H9 (cell line): ENCODE results near the gene ZBTB20. TPM values are rescaled to one million over a fixed set of nuclear protein-coding genes. Genes with fewer than 3 reads are reported as not detected.

ENCODE experiments used
- DNase-seq: peaks from one replicate; pipeline ENCODE4 v3.0.0-alpha.2; 2017
- H2AFZ ChIP-seq: one replicate; pipeline ENCODE4 v1.6.1; 2013; ENCODE audit warnings: mild to moderate bottlenecking, low read length, control low read depth, moderate library complexity
- H2AK5ac ChIP-seq: 2 replicates; pipeline ENCODE4 v1.6.1; 2013; ENCODE audit warnings: low read length, control low read depth, mixed read lengths; ENCODE audit not compliant: insufficient read length
- H2BK120ac ChIP-seq: one replicate; pipeline ENCODE4 v1.6.1; 2013; ENCODE audit warnings: low read depth, mild to moderate bottlenecking, low read length, control low read depth, inconsistent platforms; ENCODE audit not compliant: poor library complexity, severe bottlenecking
- H2BK12ac ChIP-seq: 2 replicates; pipeline ENCODE4 v1.6.1; 2013; ENCODE audit warnings: low read length, control low read depth, mixed read lengths, low read depth; ENCODE audit not compliant: insufficient read length
- H2BK15ac ChIP-seq: 2 replicates; pipeline ENCODE4 v1.6.1; 2013; ENCODE audit warnings: low read depth, low read length, control low read depth
- H2BK20ac ChIP-seq: one replicate; pipeline ENCODE4 v1.6.1; 2013; ENCODE audit warnings: low read depth, mild to moderate bottlenecking, low read length, control low read depth, inconsistent platforms; ENCODE audit not compliant: poor library complexity, severe bottlenecking
- H2BK5ac ChIP-seq: 2 replicates; pipeline ENCODE4 v1.6.1; 2013; ENCODE audit warnings: low read length, control low read depth, mixed read lengths; ENCODE audit not compliant: insufficient read length
- H3K14ac ChIP-seq: 2 replicates; pipeline ENCODE4 v1.6.1; 2013; ENCODE audit warnings: low read length, control low read depth; ENCODE audit not compliant: insufficient read depth
- H3K18ac ChIP-seq: 2 replicates; pipeline ENCODE4 v1.6.1; 2013; ENCODE audit warnings: low read depth, mild to moderate bottlenecking, mixed read lengths, low read length, control low read depth; ENCODE audit not compliant: insufficient read length
- H3K23ac ChIP-seq: 2 replicates; pipeline ENCODE4 v1.6.1; 2013; ENCODE audit warnings: low read length, control low read depth, mixed read lengths, low read depth; ENCODE audit not compliant: insufficient read length
- H3K23me2 ChIP-seq: 2 replicates; pipeline ENCODE4 v1.6.1; 2013; ENCODE audit warnings: low read depth, mild to moderate bottlenecking, mixed read lengths, low read length, control low read depth; ENCODE audit not compliant: insufficient read length, poor library complexity, severe bottlenecking
- H3K27ac ChIP-seq: 2 replicates; pipeline ENCODE4 v1.5.1; 2013; ENCODE audit warnings: low read length, control low read depth, mixed read lengths, low read depth; ENCODE audit not compliant: insufficient read length
- H3K27me3 ChIP-seq: 2 replicates; pipeline ENCODE4 v1.6.1; 2013; ENCODE audit warnings: low read length, control low read depth, inconsistent platforms; ENCODE audit not compliant: insufficient read depth
- H3K4ac ChIP-seq: 2 replicates; pipeline ENCODE4 v1.6.1; 2013; ENCODE audit warnings: low read depth, mild to moderate bottlenecking, control low read depth, inconsistent platforms, low read length, moderate library complexity
- H3K4me1 ChIP-seq: 2 replicates; pipeline ENCODE4 v1.6.1; 2013; ENCODE audit warnings: low read length, control low read depth, inconsistent platforms; ENCODE audit not compliant: insufficient read depth
- H3K4me2 ChIP-seq: 2 replicates; pipeline ENCODE4 v1.6.1; 2013; ENCODE audit warnings: low read length, control low read depth, mixed read lengths; ENCODE audit not compliant: insufficient read length, insufficient read depth
- H3K56ac ChIP-seq: 2 replicates; pipeline ENCODE4 v1.6.1; 2013; ENCODE audit warnings: low read depth, mild to moderate bottlenecking, mixed read lengths, low read length, control low read depth; ENCODE audit not compliant: insufficient read length
- H3K79me1 ChIP-seq: 2 replicates; pipeline ENCODE4 v1.6.1; 2013; ENCODE audit warnings: low read depth, mild to moderate bottlenecking, moderate library complexity, low read length, control low read depth, inconsistent platforms; ENCODE audit not compliant: insufficient read depth, poor library complexity, severe bottlenecking
- H3K79me2 ChIP-seq: 2 replicates; pipeline ENCODE4 v1.6.1; 2013; ENCODE audit warnings: low read length, control low read depth, inconsistent platforms; ENCODE audit not compliant: insufficient read depth
- H3K9ac ChIP-seq: 2 replicates; pipeline ENCODE4 v1.6.1; 2013; ENCODE audit warnings: low read length, control low read depth, mixed read lengths; ENCODE audit not compliant: insufficient read length; ENCODE audit errors: extremely low read depth
- H3K9me3 ChIP-seq: one replicate; pipeline ENCODE4 v1.6.1; 2013; ENCODE audit warnings: low read depth, low read length, inconsistent platforms; ENCODE audit not compliant: control insufficient read depth
- H3T11ph ChIP-seq: one replicate; pipeline ENCODE4 v1.6.1; 2013; ENCODE audit warnings: mild to moderate bottlenecking, low read length, control low read depth, inconsistent platforms
- H4K20me1 ChIP-seq: one replicate; pipeline ENCODE4 v1.6.1; 2013; ENCODE audit not compliant: control insufficient read depth, insufficient read length, insufficient read depth
- H4K5ac ChIP-seq: 2 replicates; pipeline ENCODE4 v1.6.1; 2013; ENCODE audit warnings: low read depth, mild to moderate bottlenecking, mixed read lengths, low read length, control low read depth; ENCODE audit not compliant: insufficient read length
- H4K8ac ChIP-seq: replicated peaks from 2 replicates; pipeline ENCODE4 v1.6.1; 2013; ENCODE audit warnings: low read length, control low read depth, mixed read lengths, low read depth; ENCODE audit not compliant: insufficient read length
- H4K91ac ChIP-seq: 2 replicates; pipeline ENCODE4 v1.6.1; 2013; ENCODE audit warnings: low read depth, mild to moderate bottlenecking, moderate library complexity, mixed read lengths, low read length, control low read depth; ENCODE audit not compliant: insufficient read length
- H3K27ac Mint-ChIP-seq, 3 experiments: 2 replicates in 2 of 3; 3 replicates in 1 of 3; pipeline ENCODE4 v1.8.0; 2020 to 2021; ENCODE audit warnings: mixed read lengths in 3 of 3, mild to moderate bottlenecking in 1 of 3, moderate library complexity in 1 of 3
- H3K27me3 Mint-ChIP-seq: 2 replicates; pipeline ENCODE4 v1.8.0; 2021; ENCODE audit warnings: low read depth, mild to moderate bottlenecking, moderate library complexity, mixed read lengths
- H3K36me3 Mint-ChIP-seq, 3 experiments: 2 replicates in 2 of 3; 3 replicates in 1 of 3; pipeline ENCODE4 v1.8.0; 2020 to 2021; ENCODE audit warnings: low read depth in 3 of 3, mixed read lengths in 3 of 3; ENCODE audit not compliant: insufficient read depth in 1 of 3
- H3K4me1 Mint-ChIP-seq, 2 experiments: 2 replicates each; pipeline ENCODE4 v1.8.0; 2020; ENCODE audit warnings: mixed read lengths in 2 of 2
- H3K4me3 Mint-ChIP-seq, 2 experiments: 2 replicates in 1 of 2; 3 replicates in 1 of 2; pipeline ENCODE4 v1.8.0; 2020 to 2021; ENCODE audit warnings: mild to moderate bottlenecking in 2 of 2, mixed read lengths in 2 of 2, moderate library complexity in 1 of 2
- H3K9me3 Mint-ChIP-seq, 2 experiments: 2 replicates in 1 of 2; 3 replicates in 1 of 2; pipeline ENCODE4 v1.8.0; 2020; ENCODE audit warnings: mild to moderate bottlenecking in 2 of 2, mixed read lengths in 2 of 2, moderate library complexity in 1 of 2
- CTCF ChIP-seq: fragments of 200-600 bp; sonication (generic); conservative IDR thresholded peaks from 3 replicates; pipeline ENCODE4 v1.8.0; 2021; ENCODE audit warnings: antibody characterized with exemption, mild to moderate bottlenecking
- WGBS: extraction: QIAGEN DNeasy Blood & Tissue Kit; methylation state at CpG from one replicate; pipeline ENCODE4 v1.1.7; 2013; ENCODE audit warnings: missing lambda C conversion rate, low lambda C conversion rate, mixed read lengths; ENCODE audit not compliant: insufficient read length; ENCODE audit errors: extremely low coverage; 5-methylcytosine and 5-hydroxymethylcytosine counted together
- total RNA-seq: library from RNA; stranded (reverse); gene quantifications from 2 replicates; pipeline ENCODE4 v1.2.1, GENCODE V29; 2021

ZBTB20 gene
- total RNA-seq, 1 experiment from 2014 or later = 0.70 TPM

DNA sequence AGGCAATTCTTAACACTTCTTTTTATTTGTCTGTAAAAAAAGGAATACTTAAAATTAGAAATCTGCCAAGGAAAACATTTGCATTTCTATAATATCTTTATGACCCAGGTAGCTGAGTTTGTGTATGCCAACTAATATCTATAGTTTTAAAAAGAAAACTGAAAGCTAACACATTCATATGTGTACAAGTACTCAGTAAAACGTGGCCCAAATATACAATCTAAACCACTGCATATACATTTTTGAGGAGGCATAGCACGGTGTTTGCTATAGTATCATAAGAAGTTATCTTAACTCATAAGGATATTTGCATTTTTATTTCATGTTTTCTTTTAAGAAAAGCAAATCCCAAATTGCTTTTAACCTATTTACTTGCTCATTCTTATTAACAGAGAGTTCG is 172.7 kb downstream of the ZBTB20 start:
- Histone ChIP-seq H4K91ac (no peak overlapping the region), H3K4ac (no peak overlapping the region), H3K27me3 (no peaks in the 10 kb centered on the region), H3K14ac (no peak overlapping the region), H2AFZ (no peak overlapping the region), H3K27ac (no peak overlapping the region), H2BK15ac (no peak overlapping the region), H3K9ac (no peak overlapping the region), H4K5ac (no peak overlapping the region), H3K4me2 (no peak overlapping the region), H3K79me1 (no peaks in the 10 kb centered on the region), H3K18ac (no peak overlapping the region), H3K79me2 (no peaks in the 10 kb centered on the region), H3K56ac (no peak overlapping the region), H3T11ph (no peak overlapping the region), H2AK5ac (no peak overlapping the region), H4K8ac (no peak overlapping the region), H2BK12ac (no peak overlapping the region), H2BK5ac (no peak overlapping the region), H3K9me3 (no peaks in the 10 kb centered on the region), H3K23me2 (no peaks in the 10 kb centered on the region), H4K20me1 (no peaks in the 10 kb centered on the region), H3K23ac (no peak overlapping the region), H2BK120ac (no peak overlapping the region), H2BK20ac (no peak overlapping the region), H3K4me1 (no peaks in the 10 kb centered on the region)
- no peak for DNase-seq
- Mint-ChIP-seq H3K27ac (no peak overlapping the region), H3K4me3 (no peak overlapping the region), H3K9me3 (no peaks in the 10 kb centered on the region), H3K36me3 (no peaks in the 10 kb centered on the region), H3K27me3 (no peaks in the 10 kb centered on the region), H3K4me1 (no peaks in the 10 kb centered on the region)
- no peak for TF ChIP-seq CTCF
- WGBS = no CpG with 5 or more reads among the region's 3 CpGs
